Cardiac ventricle fibroblast (primary cell): Measurements from ENCODE around the gene THEMIS2. TPM values are rescaled to one million over a fixed set of nuclear protein-coding genes. Genes with fewer than 3 reads are reported as not detected.

ENCODE experiments used
- total RNA-seq: library from RNA; depleted of rRNA; stranded (reverse); fragments of >200 nt; gene quantifications from 2 replicates; pipeline ENCODE4 v1.2.3, GENCODE V29; 2015

Gene THEMIS2
- total RNA-seq: 1.2 and 9.1 TPM in 2 replicates

DNA sequence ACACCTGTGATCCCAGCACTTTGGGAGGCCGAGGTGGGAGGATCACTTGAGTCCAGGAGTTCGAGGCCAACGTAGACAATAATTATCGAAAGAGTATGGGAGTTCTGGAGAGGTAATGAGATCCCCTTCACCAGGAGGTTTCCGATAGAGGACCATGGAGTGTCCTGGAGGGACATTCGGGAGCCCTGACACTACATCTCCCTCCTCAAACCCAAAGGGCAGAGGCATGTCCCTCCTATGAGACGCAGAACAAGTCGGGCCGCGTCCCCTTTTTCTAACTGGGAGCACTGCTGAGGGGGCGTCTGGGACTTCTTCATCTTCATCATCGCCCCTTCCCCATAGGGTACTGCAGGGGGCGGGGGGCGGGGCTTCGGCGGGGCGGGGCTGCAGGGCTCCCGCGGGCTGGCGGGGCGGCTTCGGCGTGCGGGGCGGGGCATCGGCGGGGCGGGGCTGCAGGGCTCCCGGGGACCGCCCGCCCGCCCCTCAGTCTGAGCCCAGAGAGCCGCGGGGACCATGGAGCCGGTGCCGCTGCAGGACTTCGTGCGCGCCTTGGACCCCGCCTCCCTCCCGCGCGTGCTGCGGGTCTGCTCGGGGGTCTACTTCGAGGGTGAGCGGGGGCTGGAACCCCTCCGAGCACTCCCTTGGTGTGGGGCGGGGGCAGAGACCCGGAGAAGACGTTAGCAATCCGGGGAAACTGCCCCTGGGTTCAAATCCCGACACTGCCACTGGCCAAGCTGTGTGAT is at the start of gene THEMIS2:
THEMIS2 (plus strand) TSS at position 486 of the 743 bp plus-strand sequence; CDS start at position 514, 28 bp downstream.

DNA sequence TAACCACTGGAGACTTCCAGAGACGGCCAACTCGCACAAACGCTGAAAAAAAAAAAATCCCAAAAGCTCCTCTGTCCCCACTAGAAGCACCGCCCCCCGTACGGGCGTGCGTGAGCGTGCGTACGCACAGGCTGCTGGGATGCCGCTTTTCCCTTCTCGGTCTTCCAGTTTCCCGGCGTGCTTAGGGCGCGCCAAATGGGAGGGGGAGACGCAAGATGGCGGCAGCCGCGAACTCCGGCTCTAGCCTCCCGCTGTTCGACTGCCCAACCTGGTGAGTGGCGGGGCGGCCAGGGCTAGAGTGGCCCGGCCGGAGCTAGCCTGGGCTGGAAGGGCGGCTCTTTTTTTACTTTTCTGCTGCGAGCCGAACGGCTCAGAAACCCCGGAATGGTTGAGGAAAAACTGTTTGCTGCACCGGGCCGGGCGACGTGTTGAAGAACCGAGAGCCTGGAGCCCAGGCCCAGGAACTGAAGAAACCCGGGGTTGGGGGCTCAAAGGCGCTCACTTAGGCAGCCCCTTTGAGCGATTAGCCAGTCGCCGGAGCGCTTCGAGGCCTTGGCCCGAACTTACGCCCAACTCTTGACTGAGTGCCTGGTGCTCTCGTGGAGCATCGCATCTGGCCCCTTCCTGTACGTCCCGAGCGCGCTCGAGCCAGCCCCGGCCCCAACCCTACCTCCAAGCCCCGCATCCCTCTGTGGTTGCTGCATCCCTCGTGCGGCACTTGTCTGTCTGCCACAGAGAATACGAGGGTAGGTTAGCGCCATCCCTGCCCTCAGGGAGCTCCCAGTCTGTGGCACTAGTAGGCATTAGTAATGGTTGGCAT is 41.5 kb upstream of the THEMIS2 start, which contains the start of gene PPP1R8:
PPP1R8 (plus strand) TSS at position 162 of the 820 bp plus-strand sequence; CDS start at position 216, 54 bp downstream.

DNA sequence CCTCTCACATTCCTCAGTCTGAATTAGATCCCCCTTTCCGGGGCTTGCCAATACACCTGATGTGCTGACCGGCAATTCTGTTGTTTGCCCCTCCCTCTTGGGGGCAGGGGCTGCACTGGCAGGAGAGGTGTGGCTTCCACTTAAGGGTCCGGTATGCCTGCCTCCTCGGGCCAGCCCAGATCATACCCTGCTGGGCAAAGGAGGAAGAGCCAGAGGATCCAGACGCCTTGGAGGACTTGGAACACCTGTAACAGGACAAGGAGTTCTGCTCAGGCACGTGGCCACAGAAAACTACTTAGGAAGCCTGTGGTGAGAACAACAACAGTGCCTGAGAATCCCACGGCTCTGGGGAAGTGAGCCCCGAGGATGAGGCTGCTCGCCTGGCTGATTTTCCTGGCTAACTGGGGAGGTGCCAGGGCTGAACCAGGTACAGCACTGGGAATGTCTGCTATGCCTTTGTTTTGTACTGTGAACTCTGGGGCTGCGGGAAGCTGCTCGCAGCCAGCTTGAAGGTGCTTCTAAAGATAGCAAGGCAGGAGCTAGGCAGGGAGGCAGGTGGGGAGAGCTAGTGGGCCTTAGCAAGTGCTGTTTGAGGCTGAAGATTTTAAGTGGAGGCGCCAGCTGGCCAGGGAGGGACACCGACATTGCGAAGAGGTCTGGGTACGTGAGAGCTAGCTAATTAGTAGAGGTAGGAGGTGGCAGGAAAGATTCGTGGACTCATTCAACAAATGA is 62.6 kb downstream of the THEMIS2 start, which contains the start of gene SMPDL3B:
SMPDL3B (plus strand) TSS at position 183 of the 732 bp plus-strand sequence; CDS start at position 367, 184 bp downstream.

Other genes starting within 250 kb of the THEMIS2 start
- gene FGR, start 237.4 kb upstream of the THEMIS2 start, total RNA-seq: not detected in 2 replicates
- gene IFI6, start 200.4 kb upstream of the THEMIS2 start, total RNA-seq: 49.9 and 52.5 TPM in 2 replicates
- 5.2 and 11.8 TPM in 2 replicates for gene FAM76A, start 146.6 kb upstream of the THEMIS2 start, total RNA-seq
- 40.8 and 43.9 TPM in 2 replicates for gene STX12, start 99.3 kb upstream of the THEMIS2 start, total RNA-seq
- 26.1 and 33.1 TPM in 2 replicates for gene PPP1R8, start 41.8 kb upstream of the THEMIS2 start, total RNA-seq
- 15.0 and 17.5 TPM in 2 replicates for gene RPA2, start 42.0 kb downstream of the THEMIS2 start, total RNA-seq
- gene SMPDL3B, start 62.5 kb downstream of the THEMIS2 start, total RNA-seq: 0.29 TPM in 1 of 2 replicates, not detected in the other
- 5.5 and 6.2 TPM in 2 replicates for gene XKR8, start 87.4 kb downstream of the THEMIS2 start, total RNA-seq
- gene EYA3, start 216.1 kb downstream of the THEMIS2 start, total RNA-seq: 8.7 and 9.8 TPM in 2 replicates